Endothelial cell of umbilical vein (primary cell): Measurements from ENCODE around the gene PPP1R16B. TPM values are rescaled to one million over a fixed set of nuclear protein-coding genes. Genes with fewer than 3 reads are reported as not detected.

Experiments
- BruUV-seq: library from RNA; stranded (reverse); fragments of 400-500 nt; replicated peaks from 2 replicates; lab custom pipeline; 2021; lab: Mats Ljungman, UMichigan
- CTCF ChIA-PET: fragments of 300-600, 350-600 bp; sonication (Branson Sonifier 250); formaldehyde crosslinking; loops from one replicate; lab custom pipeline; 2021; ENCODE audit warnings: antibody characterized with exemption, inconsistent platforms; lab: Charles Lee
- POLR2A ChIA-PET: fragments of 300-600, 350-600 bp; sonication (Branson Sonifier 250); formaldehyde crosslinking; loops from one replicate; lab custom pipeline; 2021; ENCODE audit warnings: antibody characterized with exemption, inconsistent platforms; lab: Charles Lee
- DNase-seq: peaks from one replicate; pipeline ENCODE4 v3.0.0-alpha.2; 2011; ENCODE audit warnings: low read depth, low spot score
- FAIRE-seq: peaks from 2 replicates; lab custom pipeline; 2011; peaks lifted over from hg19 to GRCh38; lab: Jason Lieb, UNC
- H2AFZ ChIP-seq: 2 replicates; pipeline ENCODE4 v1.6.0; 2012; ENCODE audit warnings: low read depth, low read length, control low read depth, inconsistent platforms
- H3K27ac ChIP-seq: 2 replicates; pipeline ENCODE4 v1.5.1; 2011; ENCODE audit warnings: low read depth, mild to moderate bottlenecking, control low read depth, low read length, moderate library complexity; ENCODE audit not compliant: insufficient read depth
- H3K27me3 ChIP-seq, 2 experiments: 2 replicates each; pipeline versions ENCODE4 v1.6.0 to v1.6.1; 2011; ENCODE audit warnings: low read length in 2 of 2, mixed read lengths in 1 of 2; ENCODE audit not compliant: control insufficient read depth in 2 of 2, insufficient read depth in 2 of 2
- H3K36me3 ChIP-seq, 2 experiments: 2 replicates in 1 of 2; 3 replicates in 1 of 2; pipeline ENCODE4 v1.5.1; 2011; ENCODE audit warnings: low read length in 2 of 2, mild to moderate bottlenecking in 1 of 2, moderate library complexity in 1 of 2; ENCODE audit not compliant: control insufficient read depth in 2 of 2, insufficient read depth in 2 of 2; ENCODE audit errors: extremely low read depth in 1 of 2
- H3K4me1 ChIP-seq: 3 replicates; pipeline ENCODE4 v1.5.1; 2011; ENCODE audit warnings: mild to moderate bottlenecking, low read length; ENCODE audit not compliant: control insufficient read depth, insufficient read depth; ENCODE audit errors: extremely low read depth
- H3K4me2 ChIP-seq: 2 replicates; pipeline ENCODE4 v1.6.1; 2011; ENCODE audit warnings: low read length, control low read depth, mixed read lengths; ENCODE audit not compliant: insufficient read depth
- H3K4me3 ChIP-seq, 3 experiments: fragments of 200-600 bp in 1 of 3; sonication (generic), shearing (Covaris generic) in 1 of 3; replicated peaks in 1 of 3; 2 replicates each; pipeline ENCODE4 v1.5.1; 2011 to 2016; ENCODE audit warnings: control low read depth in 3 of 3, low read length in 3 of 3, mild to moderate bottlenecking in 2 of 3, inconsistent platforms in 1 of 3, low read depth in 1 of 3, moderate library complexity in 1 of 3; ENCODE audit not compliant: insufficient read depth in 1 of 3
- H3K79me2 ChIP-seq: 2 replicates; pipeline ENCODE4 v1.6.0; 2012; ENCODE audit warnings: low read length, inconsistent platforms; ENCODE audit not compliant: control insufficient read depth, insufficient read depth
- H3K9ac ChIP-seq: replicated peaks from 2 replicates; pipeline ENCODE3; 2011; ENCODE audit warnings: low read length, control low read depth; ENCODE audit not compliant: insufficient read depth; ENCODE audit errors: extremely low read depth
- H3K9me1 ChIP-seq: replicated peaks from 3 replicates; pipeline ENCODE4 v1.6.0; 2011; ENCODE audit warnings: mild to moderate bottlenecking, low read length; ENCODE audit not compliant: control insufficient read depth, insufficient read depth; ENCODE audit errors: extremely low read depth
- H3K9me3 ChIP-seq: replicated peaks from 2 replicates; pipeline ENCODE4 v1.5.1; 2012; ENCODE audit warnings: low read length, inconsistent platforms; ENCODE audit not compliant: control insufficient read depth, insufficient read depth
- H4K20me1 ChIP-seq: replicated peaks from 2 replicates; pipeline ENCODE3; 2011; ENCODE audit warnings: mild to moderate bottlenecking, low read length; ENCODE audit not compliant: control insufficient read depth, insufficient read depth; ENCODE audit errors: extremely low read depth
- CTCF ChIP-seq, 2 donors: IDR thresholded peaks; 1 replicate in 1 of 2; 2 replicates in 1 of 2; pipeline ENCODE4 v1.5.1; 2011; ENCODE audit warnings: low read length in 2 of 2, mild to moderate bottlenecking in 2 of 2, moderate library complexity in 2 of 2, control low read depth in 1 of 2, inconsistent platforms in 1 of 2, low read depth in 1 of 2; ENCODE audit not compliant: insufficient read depth in 1 of 2; ENCODE audit errors: extremely low read depth in 1 of 2
- EZH2 ChIP-seq: IDR thresholded peaks from 2 replicates; pipeline ENCODE4 v1.6.1; 2012; ENCODE audit warnings: borderline replicate concordance, low read depth, mild to moderate bottlenecking, moderate library complexity, low read length, inconsistent platforms; ENCODE audit not compliant: severe bottlenecking
- FOS ChIP-seq: IDR thresholded peaks from 2 replicates; pipeline ENCODE4 v1.6.1; 2011; ENCODE audit warnings: mild to moderate bottlenecking, low read length, moderate library complexity, borderline replicate concordance; ENCODE audit not compliant: insufficient read depth
- GATA2 ChIP-seq: IDR thresholded peaks from 2 replicates; pipeline ENCODE4 v1.7.0; 2011; ENCODE audit warnings: low read depth, mild to moderate bottlenecking, moderate library complexity, mixed read lengths, low read length; ENCODE audit not compliant: insufficient read length, insufficient read depth
- JUN ChIP-seq: IDR thresholded peaks from 2 replicates; pipeline ENCODE4 v1.6.1; 2011; ENCODE audit warnings: borderline replicate concordance, low read depth; ENCODE audit not compliant: insufficient read length, insufficient read depth
- MAX ChIP-seq: IDR thresholded peaks from 2 replicates; pipeline ENCODE4 v1.6.1; 2011; ENCODE audit not compliant: insufficient read depth, insufficient read length
- MYC ChIP-seq: IDR thresholded peaks from one replicate; pipeline ENCODE4 v1.6.1; 2011; ENCODE audit warnings: mild to moderate bottlenecking, low read depth, low read length
- POLR2A ChIP-seq: IDR thresholded peaks from 2 replicates; pipeline ENCODE4 v1.6.1; 2012; ENCODE audit warnings: low read depth, mild to moderate bottlenecking, control low read depth, low read length
- POLR2AphosphoS5 ChIP-seq: IDR thresholded peaks from 2 replicates; pipeline ENCODE4 v1.6.1; 2012; ENCODE audit warnings: low read depth, mild to moderate bottlenecking, control low read depth, low read length, moderate library complexity; ENCODE audit not compliant: insufficient read depth
- dilution Hi-C: fragments of 300-500 bp; cut with MboI; formaldehyde crosslinking; loops from one replicate; pipeline ENCODE4 v1.15.0; 2019; ENCODE audit warnings: low sequenced_read_pairs; ENCODE audit not compliant: extremely low pct_ligation_motif_present
- intact Hi-C: fragments of 100-400 bp; cut with micrococcal nuclease; formaldehyde crosslinking; loops from one replicate; pipeline ENCODE4 v1.10.0; 2022
- polyA plus RNA-seq, 4 experiments: library from polyadenylated mRNA; depleted of rRNA in 3 of 4; stranded (reverse) in 3 of 4; unstranded in 1 of 4; fragments of >200 nt; gene quantifications; 2 replicates each; pipeline versions ENCODE4 v1.2.1 to v1.2.3, GENCODE V29; 2011 to 2012; ENCODE audit warnings: missing spikeins in 1 of 4
- total RNA-seq: library from RNA; stranded (reverse); gene quantifications from 2 replicates; pipeline ENCODE4 v1.2.3, GENCODE V29; 2021

Gene PPP1R16B
- total and polyA plus RNA-seq, 2 donors (not counting 3 experiments of a cell fraction or from before 2014, with no cell fraction given), result 34.7 to 68.1 TPM

GRCh38 chr20:38940644-38941043 is 135.1 kb downstream of the PPP1R16B start:
- CTCF ChIA-PET, result interaction anchor here (0.8 to 1.7 kb wide), 5 partner anchors 8 to 54 kb away, joined by 3 to 6 read pairs (median 3); partner anchors contain the start of genes DHX35 and FAM83D

More at GRCh38 chr20:38940644-38941043, 135.1 kb downstream of the PPP1R16B start:
- Histone ChIP-seq H3K9me3 (no peaks in the 10 kb centered on the region), H3K79me2 (peaks cover 90% of the 10 kb centered on the region), H3K4me3 (no peak overlapping the region), H3K4me2 (no peak overlapping the region), H3K27ac (no peak overlapping the region), H3K4me1 (peaks cover 11% of the 10 kb centered on the region), H3K9me1 (no peaks in the 10 kb centered on the region), H3K27me3 (no peaks in the 10 kb centered on the region), H4K20me1 (no peaks in the 10 kb centered on the region), H2AFZ (no peak overlapping the region), H3K36me3 (peaks cover 0 to 19% of the 10 kb centered on the region in 2 experiments), H3K9ac (no peak overlapping the region)
- intact Hi-C loops, result no loop called here
- POLR2A ChIA-PET, result no interaction called here
- FAIRE-seq (no peak), DNase-seq (no peak)
- BruUV-seq, result no TSS peak
- no peak for TF ChIP-seq CTCF (IDR thresholded peaks at IDR 0.05; ENCODE audit: extremely low read depth in 1 of 2, insufficient read depth in 1 of 2, low read depth in 1 of 2, low read length in 2 of 2)
- no peak for TF ChIP-seq POLR2A
- no peak for TF ChIP-seq GATA2
- TF ChIP-seq EZH2, result no peak
- TF ChIP-seq FOS, result no peak
- TF ChIP-seq POLR2AphosphoS5, result no peak
- no peak for TF ChIP-seq MYC
- TF ChIP-seq JUN, result no peak
- TF ChIP-seq MAX, result no peak
- dilution Hi-C loops, result no loop called here
